Lower lobe of right lung (tissue), 2 donors: ENCODE measurements around the gene WDFY4. TPM values are rescaled to one million over a fixed set of nuclear protein-coding genes. Genes with fewer than 3 reads are reported as not detected.

Source experiments
- ATAC-seq, 2 donors: fragments of 200-7000 bp; cut with Tn5 transposase; one replicate each; pipeline ENCODE4 v1.9.1; 2020 to 2022; ENCODE audit warnings: mild to moderate bottlenecking in 2 of 2, moderate library complexity in 2 of 2
- DNase-seq: peaks from one replicate; pipeline ENCODE4 v3.0.0-alpha.2; 2020
- H3K27ac ChIP-seq: fragments of 200-600 bp; one replicate; pipeline ENCODE4 v1.8.0; 2022
- H3K27me3 ChIP-seq: fragments of 200-600 bp; one replicate; pipeline ENCODE4 v1.8.0; 2022; ENCODE audit warnings: low read depth
- H3K36me3 ChIP-seq: fragments of 200-600 bp; one replicate; pipeline ENCODE4 v1.8.0; 2022; ENCODE audit warnings: mild to moderate bottlenecking
- H3K4me1 ChIP-seq: fragments of 200-600 bp; one replicate; pipeline ENCODE4 v1.8.0; 2022
- H3K4me3 ChIP-seq: fragments of 200-600 bp; one replicate; pipeline ENCODE4 v1.8.0; 2022; ENCODE audit warnings: mild to moderate bottlenecking
- H3K9me3 ChIP-seq: fragments of 200-600 bp; one replicate; pipeline ENCODE4 v1.8.0; 2022
- CTCF ChIP-seq: fragments of 200-600 bp; IDR thresholded peaks from one replicate; pipeline ENCODE4 v1.8.0; 2022; ENCODE audit warnings: antibody characterized with exemption, mild to moderate bottlenecking
- intact Hi-C: fragments of 100-400 bp; cut with DNase I; formaldehyde crosslinking; loops from one replicate; pipeline ENCODE4 v1.11.0; 2022
- total RNA-seq: library from RNA; stranded (reverse); fragmentation: NEBNext Ultra II Directional; extraction: Animal tissue kit (Norgen Biotek cat#: 25700); gene quantifications from one replicate; pipeline ENCODE4 v1.2.1, GENCODE V29; 2021
- donor health status: DM: no; HTN: yes; CAD: no; lungs with severe emphysema.

WDFY4 gene
- total RNA-seq, 1 donor from 2014 or later = 44.4 TPM

GRCh38 chr10:49008505-49009198 is 324.0 kb downstream of the WDFY4 start:
- Histone ChIP-seq H3K9me3 (no peaks in the 10 kb centered on the region), H3K27me3 (no peaks in the 10 kb centered on the region), H3K36me3 (no peaks in the 10 kb centered on the region), H3K4me3 (no peak overlapping the region), H3K4me1 (peaks cover 17% of the 10 kb centered on the region), H3K27ac (peak overlapping the region; percentile 11)
- no peak for DNase-seq
- peak; percentile 7 to 51 for ATAC-seq
- no peak for TF ChIP-seq CTCF
- intact Hi-C loops = no loop called here

- intact Hi-C loops = no loop called here
- no peak for TF ChIP-seq CTCF
- H3K27ac ChIP-seq = peak overlapping the region; percentile 11
- ATAC-seq (peak; percentile 19 to 39), DNase-seq (no peak)
- H3K4me3 ChIP-seq = no peak overlapping the region
- no peaks in the 10 kb centered on the region for H3K27me3 ChIP-seq
- H3K4me1 ChIP-seq = peaks cover 20% of the 10 kb centered on the region
- H3K9me3 ChIP-seq = no peaks in the 10 kb centered on the region
- H3K36me3 ChIP-seq = no peaks in the 10 kb centered on the region
Observed at GRCh38 chr10:49009199-49009979, 324.7 kb downstream of the WDFY4 start.

GRCh38 chr10:49010295-49010694 is 325.6 kb downstream of the WDFY4 start:
- H3K4me3 ChIP-seq = no peak overlapping the region
- H3K36me3 ChIP-seq = no peaks in the 10 kb centered on the region
- H3K4me1 ChIP-seq = peaks cover 20% of the 10 kb centered on the region
- H3K27me3 ChIP-seq = no peaks in the 10 kb centered on the region
- no peak for TF ChIP-seq CTCF
- no peak overlapping the region for H3K27ac ChIP-seq
- DNase-seq = no peak
- intact Hi-C loops = no loop called here
- no peak for ATAC-seq
- H3K9me3 ChIP-seq = no peaks in the 10 kb centered on the region

GRCh38 chr10:49010865-49011264 is 326.2 kb downstream of the WDFY4 start:
- Histone ChIP-seq H3K27ac (no peak overlapping the region), H3K4me1 (peaks cover 20% of the 10 kb centered on the region), H3K4me3 (no peak overlapping the region), H3K27me3 (no peaks in the 10 kb centered on the region), H3K9me3 (no peaks in the 10 kb centered on the region), H3K36me3 (no peaks in the 10 kb centered on the region)
- intact Hi-C loops = no loop called here
- TF ChIP-seq CTCF = no peak
- DNase-seq = no peak
- ATAC-seq = no peak

GRCh38 chr10:49011756-49012155 is 327.1 kb downstream of the WDFY4 start:
- Histone ChIP-seq H3K4me3 (no peak overlapping the region), H3K36me3 (no peaks in the 10 kb centered on the region), H3K4me1 (peaks cover 20% of the 10 kb centered on the region), H3K27ac (no peak overlapping the region), H3K27me3 (no peaks in the 10 kb centered on the region), H3K9me3 (no peaks in the 10 kb centered on the region)
- no peak for DNase-seq
- no peak for TF ChIP-seq CTCF
- intact Hi-C loops = no loop called here
- no peak for ATAC-seq
